IMR-90 (cell line): Measurements from ENCODE around the gene SPARCL1. TPM values are rescaled to one million over a fixed set of nuclear protein-coding genes. Genes with fewer than 3 reads are reported as not detected.

ENCODE experiments used
- ATAC-seq: fragments of 200-7000 bp; cut with Tn5 transposase; 2 replicates; pipeline ENCODE4 v1.9.1; 2020; ENCODE audit warnings: low read depth, mild to moderate bottlenecking, moderate library complexity
- BruUV-seq: library from RNA; stranded (reverse); fragments of 400-500 nt; replicated peaks from 2 replicates; lab custom pipeline; 2021; lab: Mats Ljungman, UMichigan
- CTCF ChIA-PET: fragments of 300-600 bp; formaldehyde crosslinking; extraction: SDS; loops from one replicate; lab custom pipeline; 2021; ENCODE audit warnings: antibody characterized with exemption; lab: Yijun Ruan, JAX
- POLR2A ChIA-PET: fragments of 300-600 bp; sonication (Branson Sonifier 250); formaldehyde crosslinking; loops from one replicate; lab custom pipeline; 2022; ENCODE audit warnings: antibody characterized with exemption; ENCODE audit not compliant: unreplicated experiment; lab: Charles Lee
- DNase-seq: peaks from one replicate; pipeline ENCODE4 v3.0.0; 2013
- H2AFZ ChIP-seq: replicated peaks from 2 replicates; pipeline ENCODE3; 2013; ENCODE audit warnings: low read length, mild to moderate bottlenecking; ENCODE audit not compliant: poor library complexity
- H2AK5ac ChIP-seq: 2 replicates; pipeline ENCODE4 v1.6.1; 2013; ENCODE audit warnings: low read depth, low read length, inconsistent platforms
- H2AK9ac ChIP-seq: replicated peaks from 2 replicates; pipeline ENCODE3; 2013; ENCODE audit warnings: mild to moderate bottlenecking, low read depth, low read length, moderate library complexity; ENCODE audit not compliant: poor library complexity
- H2BK120ac ChIP-seq: 2 replicates; pipeline ENCODE4 v1.6.1; 2013; ENCODE audit warnings: low read depth, low read length, inconsistent platforms
- H2BK15ac ChIP-seq: 3 replicates; pipeline ENCODE4 v1.6.1; 2013; ENCODE audit warnings: low read depth, low read length, inconsistent platforms
- H2BK20ac ChIP-seq: 2 replicates; pipeline ENCODE4 v1.6.1; 2013; ENCODE audit warnings: low read depth, mild to moderate bottlenecking, inconsistent platforms, low read length, moderate library complexity
- H2BK5ac ChIP-seq: 2 replicates; pipeline ENCODE4 v1.6.1; 2013; ENCODE audit warnings: mild to moderate bottlenecking, low read depth, low read length, inconsistent platforms; ENCODE audit not compliant: poor library complexity, severe bottlenecking
- H3K14ac ChIP-seq: replicated peaks from 2 replicates; pipeline ENCODE4 v1.6.1; 2013; ENCODE audit warnings: low read depth, low read length, inconsistent platforms
- H3K18ac ChIP-seq: 2 replicates; pipeline ENCODE4 v1.6.1; 2013; ENCODE audit warnings: low read depth, low read length, control low read depth
- H3K23ac ChIP-seq: 2 replicates; pipeline ENCODE4 v1.6.1; 2013; ENCODE audit warnings: low read depth, low read length, inconsistent platforms
- H3K27ac ChIP-seq: 2 replicates; pipeline ENCODE4 v1.5.1; 2013; ENCODE audit warnings: mild to moderate bottlenecking, control low read depth, low read length; ENCODE audit not compliant: insufficient read depth
- H3K27me3 ChIP-seq: 2 replicates; pipeline ENCODE4 v1.6.1; 2013; ENCODE audit warnings: low read length; ENCODE audit not compliant: control insufficient read depth, insufficient read depth
- H3K36me3 ChIP-seq: 2 replicates; pipeline ENCODE4 v1.6.1; 2013; ENCODE audit warnings: low read length, mixed read lengths; ENCODE audit not compliant: control insufficient read depth, insufficient read depth
- H3K4ac ChIP-seq: 2 replicates; pipeline ENCODE4 v1.6.1; 2013; ENCODE audit warnings: low read depth, low read length, inconsistent platforms
- H3K4me1 ChIP-seq: 2 replicates; pipeline ENCODE4 v1.6.1; 2013; ENCODE audit warnings: low read length, mixed read lengths; ENCODE audit not compliant: control insufficient read depth, insufficient read depth
- H3K4me2 ChIP-seq: 2 replicates; pipeline ENCODE4 v1.6.1; 2013; ENCODE audit warnings: low read depth, mild to moderate bottlenecking, control low read depth, low read length, moderate library complexity
- H3K4me3 ChIP-seq: 2 replicates; pipeline ENCODE4 v1.5.1; 2013; ENCODE audit warnings: low read depth, mild to moderate bottlenecking, control low read depth, low read length, moderate library complexity; ENCODE audit not compliant: insufficient read depth
- H3K56ac ChIP-seq: 2 replicates; pipeline ENCODE4 v1.6.1; 2013; ENCODE audit warnings: low read length, inconsistent platforms; ENCODE audit not compliant: insufficient read depth; ENCODE audit errors: extremely low read depth
- H3K79me1 ChIP-seq, 2 experiments: 2 replicates each; pipeline ENCODE4 v1.6.1; 2013; ENCODE audit warnings: low read length in 2 of 2, inconsistent platforms in 1 of 2, low read depth in 1 of 2
- H3K9ac ChIP-seq: 2 replicates; pipeline ENCODE4 v1.6.1; 2013; ENCODE audit warnings: low read depth, low read length, control low read depth
- H3K9me1 ChIP-seq: 2 replicates; pipeline ENCODE4 v1.6.1; 2013; ENCODE audit warnings: low read length, inconsistent platforms; ENCODE audit not compliant: insufficient read depth
- H3K9me3 ChIP-seq: 2 replicates; pipeline ENCODE4 v1.6.1; 2013; ENCODE audit warnings: low read length; ENCODE audit not compliant: control insufficient read depth, insufficient read depth
- H4K20me1 ChIP-seq: 2 replicates; pipeline ENCODE4 v1.6.1; 2013; ENCODE audit warnings: low read length, inconsistent platforms; ENCODE audit not compliant: insufficient read depth
- H4K5ac ChIP-seq: 2 replicates; pipeline ENCODE4 v1.6.1; 2013; ENCODE audit warnings: mild to moderate bottlenecking, low read depth, low read length, control low read depth
- H4K8ac ChIP-seq, 2 experiments: 2 replicates each; pipeline ENCODE4 v1.6.1; 2013; ENCODE audit warnings: low read depth in 2 of 2, low read length in 2 of 2, control low read depth in 1 of 2, inconsistent platforms in 1 of 2
- H4K91ac ChIP-seq: 2 replicates; pipeline ENCODE4 v1.6.1; 2013; ENCODE audit warnings: low read depth, low read length, inconsistent platforms; ENCODE audit not compliant: insufficient read depth
- CEBPB ChIP-seq: IDR thresholded peaks from 2 replicates; pipeline ENCODE4 v1.6.1; 2012; ENCODE audit warnings: low read depth, low read length, improper control_type of control experiment
- MAZ ChIP-seq: IDR thresholded peaks from 2 replicates; pipeline ENCODE4 v1.6.1; 2012; ENCODE audit warnings: low read depth, mild to moderate bottlenecking, low read length, improper control_type of control experiment, moderate library complexity, borderline replicate concordance
- POLR2A ChIP-seq: IDR thresholded peaks from 2 replicates; pipeline ENCODE4 v1.6.1; 2012; ENCODE audit warnings: mild to moderate bottlenecking, low read depth, low read length
- RCOR1 ChIP-seq: IDR thresholded peaks from 2 replicates; pipeline ENCODE4 v1.6.1; 2012; ENCODE audit warnings: mild to moderate bottlenecking, low read length, improper control_type of control experiment; ENCODE audit not compliant: insufficient replicate concordance
- WGBS, 2 experiments: methylation state at CpG; one replicate each; pipeline versions ENCODE4 v1.1.5 to v1.1.7; 2013; ENCODE audit warnings: missing lambda C conversion rate in 2 of 2; ENCODE audit not compliant: insufficient read length in 1 of 2; ENCODE audit errors: extremely low coverage in 2 of 2; 5-methylcytosine and 5-hydroxymethylcytosine counted together
- dilution Hi-C: fragments of 300-500 bp; cut with HindIII; formaldehyde crosslinking; loops from one replicate; pipeline ENCODE4 v1.14.3; 2018; ENCODE audit warnings: low sequenced_read_pairs; ENCODE audit not compliant: unreplicated experiment
- in situ Hi-C: fragments of 300-500 bp; cut with MboI; formaldehyde crosslinking; loops from 3 replicates; pipeline ENCODE4 v1.14.3; 2019; ENCODE audit warnings: low sequenced_read_pairs, inconsistent platforms, mixed read lengths
- intact Hi-C: fragments of 100-400 bp; cut with micrococcal nuclease; formaldehyde crosslinking; loops from 2 replicates; pipeline ENCODE4 v1.10.0; 2022
- polyA plus RNA-seq, 3 experiments: library from polyadenylated mRNA; depleted of rRNA; stranded (reverse); fragments of >200 nt; gene quantifications; 2 replicates each; pipeline ENCODE4 v1.2.3, GENCODE V29; 2012; ENCODE audit warnings: low replicate concordance in 1 of 3
- total RNA-seq: library from RNA; depleted of rRNA; stranded (reverse); fragments of >200 nt; gene quantifications from 2 replicates; pipeline ENCODE4 v1.2.3, GENCODE V29; 2012

The SPARCL1 gene
- total and polyA plus RNA-seq, 2 of the 4 experiments (the other 2 are of a cell fraction), result not detected

DNA sequence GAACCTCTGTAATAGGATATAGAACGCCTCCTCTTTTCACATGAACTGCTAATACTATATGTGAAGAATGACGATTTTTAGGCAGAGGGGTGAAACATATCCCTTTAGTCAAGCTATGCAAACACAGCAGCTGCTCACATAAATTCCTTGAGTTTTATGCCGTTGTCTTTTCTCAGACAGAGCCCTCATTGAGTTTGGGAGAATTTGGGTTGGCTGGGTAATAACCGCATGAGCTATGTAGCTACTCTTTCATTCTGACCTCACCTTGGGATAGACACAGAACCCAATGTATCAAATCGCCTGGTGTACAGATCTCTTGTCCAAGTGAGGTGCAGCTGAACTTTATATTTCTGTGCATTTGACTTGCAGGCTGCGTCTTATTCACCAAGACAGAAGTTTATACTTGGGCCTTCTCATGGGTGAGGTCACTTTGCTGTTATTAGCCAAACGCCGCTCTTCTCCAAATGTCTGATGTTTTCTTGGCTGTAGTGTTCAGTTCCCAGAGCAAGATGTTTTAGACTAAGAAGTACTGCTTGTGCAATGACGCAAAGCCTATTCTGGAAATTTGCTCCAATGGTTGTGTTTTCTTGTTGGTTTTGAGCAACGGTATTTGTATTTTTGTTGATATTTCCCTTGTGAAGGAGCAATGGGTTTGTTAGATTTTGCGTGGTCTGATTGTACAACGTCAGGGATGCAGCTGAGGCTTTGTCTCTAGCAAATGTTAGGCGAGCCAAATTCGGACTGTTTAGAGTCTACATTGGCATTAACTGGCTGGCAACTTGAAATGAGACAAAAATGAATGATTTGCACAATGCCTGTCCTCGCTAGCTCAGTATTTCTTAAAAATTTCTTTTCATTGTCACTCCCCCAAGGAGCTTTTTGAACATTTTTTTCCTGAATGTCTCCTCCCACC, 11.2 kb upstream of the SPARCL1 start:
- H3K9me3 ChIP-seq, result no peaks in the 10 kb centered on the region
- H2BK15ac ChIP-seq, result no peak overlapping the region
- H3K23ac ChIP-seq, result no peak overlapping the region
- no peak overlapping the region for H3K27ac ChIP-seq
- H3K36me3 ChIP-seq, result no peaks in the 10 kb centered on the region
- H3K4me1 ChIP-seq, result no peaks in the 10 kb centered on the region
- in situ Hi-C loops, result loop anchor here (10.0 kb wide), 1 partner anchor 304 kb away; no protein-coding TSS in a partner anchor
- peak overlapping the region; percentile 45; the same call in 1 of the 2 replicates for H3K4me2 ChIP-seq
- peak overlapping the region; percentile 14 for H2AFZ ChIP-seq
- dilution Hi-C loops, result no loop called here
- no peak overlapping the region for H2BK120ac ChIP-seq
- no peak overlapping the region for H3K18ac ChIP-seq
- H4K5ac ChIP-seq, result no peak overlapping the region
- ATAC-seq (peak; percentile 65), DNase-seq (peak; percentile 56)
- BruUV-seq, result no TSS peak
- no peak overlapping the region for H4K91ac ChIP-seq
- H2AK5ac ChIP-seq, result no peak overlapping the region
- no peaks in the 10 kb centered on the region for H3K79me1 ChIP-seq
- CTCF ChIA-PET, result no interaction called here
- H4K8ac ChIP-seq, result no peak overlapping the region
- POLR2A ChIA-PET, result no interaction called here
- H3K9ac ChIP-seq, result no peak overlapping the region
- no peak overlapping the region for H3K4me3 ChIP-seq
- TF ChIP-seq RCOR1 (no peak), MAZ (no peak), POLR2A (no peak), CEBPB (no peak)
- H3K14ac ChIP-seq, result no peak overlapping the region
- H2BK20ac ChIP-seq, result no peak overlapping the region
- H4K20me1 ChIP-seq, result no peaks in the 10 kb centered on the region
- H3K27me3 ChIP-seq, result peaks cover 7% of the 10 kb centered on the region
- H3K56ac ChIP-seq, result no peak overlapping the region
- no peak overlapping the region for H3K4ac ChIP-seq
- no peaks in the 10 kb centered on the region for H3K9me1 ChIP-seq
- intact Hi-C loops, result loop anchor here (5.0 kb wide), 2 partner anchors 297 to 672 kb away; no protein-coding TSS in a partner anchor
- 20% methylated on average over 8 of the region's 15 CpGs; no CpG with 5 or more reads in 1 of the 2 experiments for WGBS, 2 experiments
- H2BK5ac ChIP-seq, result no peak overlapping the region
- no peak overlapping the region for H2AK9ac ChIP-seq
